Loucy (cell line): ENCODE measurements around the gene ATP7B.

Experiments used
- CTCF ChIP-seq: fragments of 200-600 bp; sonication (generic); conservative IDR thresholded peaks from 2 replicates; pipeline ENCODE4 v1.5.1; 2014; ENCODE audit warnings: mild to moderate bottlenecking, antibody characterized with exemption, low read length
- EZH2phosphoT487 ChIP-seq: fragments of 200-600 bp; IDR thresholded peaks from 2 replicates; pipeline ENCODE4 v1.6.1; 2018; ENCODE audit warnings: antibody characterized with exemption, mild to moderate bottlenecking, moderate library complexity, borderline replicate concordance

GRCh38 chr13:51933466-51934058, 77.7 kb downstream of the ATP7B start:
- TF ChIP-seq CTCF: no peak
- no peak for TF ChIP-seq EZH2phosphoT487
